Neural cell (in vitro differentiated cells): ENCODE results near the gene CELF4. TPM values are rescaled to one million over a fixed set of nuclear protein-coding genes. Genes with fewer than 3 reads are reported as not detected.

Experiments
- H2AFZ ChIP-seq: fragments of 200-600, 300-800 bp; sonication (generic), shearing (Covaris generic); 2 replicates; pipeline ENCODE4 v1.6.0; 2014; ENCODE audit warnings: low read depth, mild to moderate bottlenecking, antibody characterized with exemption, low read length, moderate library complexity
- H3F3A ChIP-seq: fragments of 200-600 bp; shearing (Covaris generic); 2 replicates; pipeline ENCODE4 v1.6.1; 2016; ENCODE audit warnings: mild to moderate bottlenecking, moderate library complexity, mixed read lengths, antibody characterized with exemption, low read length; ENCODE audit not compliant: insufficient read depth, poor library complexity, severe bottlenecking
- H3K27ac ChIP-seq: fragments of 200-600, 300-800 bp; sonication (generic), shearing (Covaris generic); 2 replicates; pipeline ENCODE4 v1.5.1; 2014; ENCODE audit warnings: mild to moderate bottlenecking, low read length, moderate library complexity
- H3K27me3 ChIP-seq: fragments of 300-800, 200-600 bp; sonication (generic), shearing (Covaris generic); 2 replicates; pipeline ENCODE4 v1.6.0; 2014; ENCODE audit warnings: mild to moderate bottlenecking, low read depth, low read length, moderate library complexity; ENCODE audit not compliant: insufficient read depth
- H3K36me3 ChIP-seq: fragments of 300-800, 200-600 bp; sonication (generic), shearing (Covaris generic); 2 replicates; pipeline ENCODE4 v1.5.1; 2014; ENCODE audit warnings: mild to moderate bottlenecking, antibody characterized with exemption, low read length, moderate library complexity; ENCODE audit not compliant: insufficient read depth
- H3K4me2 ChIP-seq: fragments of 300-800, 200-600 bp; sonication (generic), shearing (Covaris generic); 2 replicates; pipeline ENCODE4 v1.6.0; 2014; ENCODE audit warnings: mild to moderate bottlenecking, low read length
- H3K4me3 ChIP-seq: fragments of 300-800, 200-600 bp; sonication (generic), shearing (Covaris generic); 2 replicates; pipeline ENCODE4 v1.5.1; 2014; ENCODE audit warnings: mild to moderate bottlenecking, low read length, moderate library complexity
- H3K79me2 ChIP-seq: fragments of 200-600 bp; shearing (Covaris generic); replicated peaks from 2 replicates; pipeline ENCODE4 v1.6.0; 2014; ENCODE audit warnings: mild to moderate bottlenecking, low read length, moderate library complexity; ENCODE audit not compliant: insufficient read depth
- H3K9ac ChIP-seq: fragments of 300-800, 200-600 bp; sonication (generic), shearing (Covaris generic); 2 replicates; pipeline ENCODE4 v1.6.1; 2016; ENCODE audit warnings: mild to moderate bottlenecking, low read length, mixed read lengths
- H3K9me2 ChIP-seq: fragments of 200-600 bp; shearing (Covaris generic); 2 replicates; pipeline ENCODE4 v1.6.1; 2016; ENCODE audit warnings: mild to moderate bottlenecking, low read length, mixed read lengths; ENCODE audit not compliant: insufficient read depth
- H3K9me3 ChIP-seq: fragments of 200-600, 300-800 bp; sonication (generic), shearing (Covaris generic); 2 replicates; pipeline ENCODE4 v1.6.1; 2016; ENCODE audit warnings: mild to moderate bottlenecking, mixed run types, low read length, moderate library complexity, mixed read lengths
- H4K20me1 ChIP-seq: fragments of 200-600 bp; shearing (Covaris generic); 2 replicates; pipeline ENCODE4 v1.6.1; 2016; ENCODE audit warnings: mild to moderate bottlenecking, mixed run types; ENCODE audit not compliant: insufficient read depth
- CTCF ChIP-seq: fragments of 450-650 bp; IDR thresholded peaks from 2 replicates; pipeline ENCODE4 v1.5.1; 2014; ENCODE audit warnings: antibody characterized with exemption, mild to moderate bottlenecking, moderate library complexity; ENCODE audit not compliant: poor library complexity, severe bottlenecking
- EP300 ChIP-seq: fragments of 450-650 bp; conservative IDR thresholded peaks from 2 replicates; pipeline ENCODE4 v1.6.1; 2014; ENCODE audit warnings: antibody characterized with exemption, mild to moderate bottlenecking, moderate library complexity; ENCODE audit not compliant: poor library complexity, severe bottlenecking
- EZH2 ChIP-seq: fragments of 200-600, 300-800 bp; shearing (Covaris generic), sonication (generic); IDR thresholded peaks from 2 replicates; pipeline ENCODE4 v1.6.1; 2014; ENCODE audit warnings: antibody characterized with exemption, low read length, borderline replicate concordance, mild to moderate bottlenecking; ENCODE audit not compliant: insufficient read depth, poor library complexity, severe bottlenecking
- MXI1 ChIP-seq: fragments of 450-650 bp; conservative IDR thresholded peaks from 2 replicates; pipeline ENCODE4 v1.6.1; 2014; ENCODE audit warnings: antibody characterized with exemption, mild to moderate bottlenecking; ENCODE audit not compliant: poor library complexity, severe bottlenecking
- POLR2AphosphoS5 ChIP-seq: IDR thresholded peaks from 2 replicates; pipeline ENCODE4 v1.6.1; 2012
- RAD21 ChIP-seq: fragments of 450-650 bp; conservative IDR thresholded peaks from 2 replicates; pipeline ENCODE4 v1.6.1; 2014; ENCODE audit warnings: antibody characterized with exemption, mild to moderate bottlenecking, moderate library complexity
- REST ChIP-seq: IDR thresholded peaks from 2 replicates; pipeline ENCODE4 v1.6.1; 2012; ENCODE audit warnings: borderline replicate concordance
- SMC3 ChIP-seq: fragments of 450-650 bp; conservative IDR thresholded peaks from 2 replicates; pipeline ENCODE4 v1.6.1; 2014; ENCODE audit warnings: antibody characterized with exemption, mild to moderate bottlenecking, moderate library complexity; ENCODE audit not compliant: poor library complexity
- TAF1 ChIP-seq: IDR thresholded peaks from 2 replicates; pipeline ENCODE4 v1.6.1; 2012; ENCODE audit warnings: low read depth
- polyA plus RNA-seq: library from polyadenylated mRNA; depleted of rRNA; stranded (reverse); fragments of >200 nt; gene quantifications from 2 replicates; pipeline ENCODE4 v1.2.3, GENCODE V29; 2014

The CELF4 gene
- polyA plus RNA-seq, 1 donor from 2014 or later, result 191 TPM

DNA sequence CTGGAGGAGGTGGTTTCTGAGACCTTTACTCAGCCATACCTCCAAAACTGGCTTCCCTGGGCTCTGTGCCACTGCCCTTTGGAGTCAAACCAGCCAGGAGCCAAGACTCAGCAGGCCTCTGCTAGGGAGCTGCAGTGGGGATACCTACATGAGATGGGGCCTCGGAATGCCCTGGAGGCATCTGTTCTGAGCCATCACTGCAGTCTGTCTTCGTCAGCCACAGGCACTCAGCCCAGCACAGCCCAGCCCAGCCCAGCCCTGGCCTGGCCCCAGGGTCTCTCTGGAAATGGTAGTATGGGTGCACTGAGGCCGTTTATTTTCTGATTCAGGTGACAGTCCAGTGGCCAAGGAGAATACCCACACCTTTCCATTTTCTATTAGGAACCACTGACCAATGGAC is 209.8 kb downstream of the CELF4 start:
- H2AFZ ChIP-seq, result no peak overlapping the region
- H3K27ac ChIP-seq, result no peak overlapping the region
- no peaks in the 10 kb centered on the region for H3K9me2 ChIP-seq
- H3K27me3 ChIP-seq, result no peaks in the 10 kb centered on the region
- no peaks in the 10 kb centered on the region for H3F3A ChIP-seq
- H3K4me3 ChIP-seq, result no peak overlapping the region
- no peaks in the 10 kb centered on the region for H4K20me1 ChIP-seq
- no peaks in the 10 kb centered on the region for H3K36me3 ChIP-seq
- H3K9me3 ChIP-seq, result no peaks in the 10 kb centered on the region
- no peak overlapping the region for H3K4me2 ChIP-seq
- no peak for TF ChIP-seq SMC3
- TF ChIP-seq TAF1, result no peak
- no peak for TF ChIP-seq EP300
- TF ChIP-seq REST, result no peak
- no peak for TF ChIP-seq EZH2
- TF ChIP-seq MXI1, result no peak
- no peak for TF ChIP-seq RAD21
- no peak for TF ChIP-seq POLR2AphosphoS5
- no peak for TF ChIP-seq CTCF
- H3K79me2 ChIP-seq, result no peaks in the 10 kb centered on the region
- no peak overlapping the region for H3K9ac ChIP-seq

DNA sequence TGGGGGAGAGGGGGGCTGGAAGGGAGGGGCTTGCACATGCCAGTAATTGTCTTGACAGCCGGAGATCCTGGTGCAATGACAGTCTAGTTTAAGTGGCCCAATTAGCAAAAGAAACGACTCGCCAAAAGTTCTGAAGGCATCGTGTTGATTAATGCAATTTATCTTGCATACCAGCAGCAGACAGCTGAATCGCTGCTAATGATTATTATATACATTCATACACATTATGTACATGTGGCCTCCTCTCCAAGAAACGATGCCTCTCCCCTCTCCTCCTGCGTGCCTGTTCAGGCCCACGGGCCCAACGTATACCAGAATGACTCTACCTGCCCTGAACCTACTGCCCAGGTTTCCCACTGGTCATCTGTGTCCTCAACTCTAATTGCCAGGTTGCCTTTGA is 214.5 kb downstream of the CELF4 start:
- no peaks in the 10 kb centered on the region for H3K9me3 ChIP-seq
- no peak overlapping the region for H3K9ac ChIP-seq
- H3K27me3 ChIP-seq, result no peaks in the 10 kb centered on the region
- H3K9me2 ChIP-seq, result no peaks in the 10 kb centered on the region
- H2AFZ ChIP-seq, result no peak overlapping the region
- no peaks in the 10 kb centered on the region for H4K20me1 ChIP-seq
- H3K4me2 ChIP-seq, result no peak overlapping the region
- no peaks in the 10 kb centered on the region for H3K36me3 ChIP-seq
- no peak overlapping the region for H3K27ac ChIP-seq
- no peaks in the 10 kb centered on the region for H3K79me2 ChIP-seq
- no peak for TF ChIP-seq REST
- TF ChIP-seq POLR2AphosphoS5, result no peak
- no peak for TF ChIP-seq EZH2
- TF ChIP-seq TAF1, result no peak
- no peak for TF ChIP-seq RAD21
- no peak for TF ChIP-seq EP300
- no peak for TF ChIP-seq MXI1
- no peak for TF ChIP-seq CTCF
- no peak for TF ChIP-seq SMC3
- no peaks in the 10 kb centered on the region for H3F3A ChIP-seq
- no peak overlapping the region for H3K4me3 ChIP-seq
